Astrocyte (in vitro differentiated cells and primary cell): ENCODE results near the gene NUMB. TPM values are rescaled to one million over a fixed set of nuclear protein-coding genes. Genes with fewer than 3 reads are reported as not detected.

ENCODE experiments used
- DNase-seq: peaks from one replicate; pipeline ENCODE4 v3.0.0-alpha.2; 2010; ENCODE audit warnings: low read depth
- FAIRE-seq: peaks from 2 replicates; lab custom pipeline; 2011; peaks lifted over from hg19 to GRCh38; lab: Jason Lieb, UNC
- H2AFZ ChIP-seq: 2 replicates; pipeline ENCODE4 v1.6.0; 2012; ENCODE audit warnings: low read depth, low read length, inconsistent platforms
- H3K27ac ChIP-seq: 2 replicates; pipeline ENCODE4 v1.5.1; 2011; ENCODE audit warnings: low read depth, low read length, inconsistent platforms
- H3K27me3 ChIP-seq: 2 replicates; pipeline ENCODE4 v1.6.0; 2011; ENCODE audit warnings: low read length, inconsistent platforms; ENCODE audit not compliant: insufficient read depth
- H3K36me3 ChIP-seq: 2 replicates; pipeline ENCODE4 v1.5.1; 2011; ENCODE audit warnings: low read length, inconsistent platforms; ENCODE audit not compliant: insufficient read depth
- H3K4me1 ChIP-seq: 2 replicates; pipeline ENCODE4 v1.5.1; 2011; ENCODE audit warnings: low read length, inconsistent platforms; ENCODE audit not compliant: insufficient read depth
- H3K4me2 ChIP-seq: 2 replicates; pipeline ENCODE4 v1.6.0; 2012; ENCODE audit warnings: low read length, inconsistent platforms
- H3K4me3 ChIP-seq: 2 replicates; pipeline ENCODE4 v1.5.1; 2011; ENCODE audit warnings: low read depth, mild to moderate bottlenecking, low read length, inconsistent platforms; ENCODE audit not compliant: insufficient read depth
- H3K79me2 ChIP-seq: 2 replicates; pipeline ENCODE4 v1.6.0; 2012; ENCODE audit warnings: mild to moderate bottlenecking, low read length, inconsistent platforms; ENCODE audit not compliant: insufficient read depth
- H3K9ac ChIP-seq: 2 replicates; pipeline ENCODE4 v1.6.0; 2012; ENCODE audit warnings: mild to moderate bottlenecking, low read length, inconsistent platforms
- H3K9me3 ChIP-seq: 2 replicates; pipeline ENCODE4 v1.5.1; 2012; ENCODE audit warnings: low read depth, mild to moderate bottlenecking, low read length, inconsistent platforms; ENCODE audit not compliant: insufficient read depth
- H4K20me1 ChIP-seq: 2 replicates; pipeline ENCODE4 v1.6.0; 2012; ENCODE audit warnings: low read length, inconsistent platforms; ENCODE audit not compliant: insufficient read depth
- H3K27ac Mint-ChIP-seq: one replicate; pipeline ENCODE4 v1.8.0; 2021; ENCODE audit warnings: mild to moderate bottlenecking, mixed read lengths; ENCODE audit not compliant: unreplicated experiment
- H3K27me3 Mint-ChIP-seq: one replicate; pipeline ENCODE4 v1.8.0; 2021; ENCODE audit warnings: low read depth, mixed read lengths; ENCODE audit not compliant: unreplicated experiment
- H3K36me3 Mint-ChIP-seq: one replicate; pipeline ENCODE4 v1.8.0; 2021; ENCODE audit warnings: low read depth, mixed read lengths; ENCODE audit not compliant: unreplicated experiment
- H3K4me1 Mint-ChIP-seq: one replicate; pipeline ENCODE4 v1.8.0; 2021; ENCODE audit warnings: low read depth, mixed read lengths; ENCODE audit not compliant: unreplicated experiment
- H3K4me3 Mint-ChIP-seq: one replicate; pipeline ENCODE4 v1.8.0; 2021; ENCODE audit warnings: mild to moderate bottlenecking, moderate library complexity, mixed read lengths; ENCODE audit not compliant: unreplicated experiment
- H3K9me3 Mint-ChIP-seq: one replicate; pipeline ENCODE4 v1.8.0; 2021; ENCODE audit warnings: mild to moderate bottlenecking, mixed read lengths; ENCODE audit not compliant: unreplicated experiment
- CTCF ChIP-seq: IDR thresholded peaks from 2 replicates; pipeline ENCODE4 v1.5.1; 2011; ENCODE audit warnings: low read depth, mild to moderate bottlenecking, inconsistent platforms, low read length, moderate library complexity; ENCODE audit not compliant: insufficient read depth
- EZH2 ChIP-seq: IDR thresholded peaks from 2 replicates; pipeline ENCODE4 v1.6.1; 2012; ENCODE audit warnings: mild to moderate bottlenecking, low read length, inconsistent platforms; ENCODE audit not compliant: insufficient read depth
- total RNA-seq: library from RNA; stranded (reverse); gene quantifications from 2 replicates; pipeline ENCODE4 v1.2.1, GENCODE V29; 2021

The NUMB gene
- total RNA-seq, 1 donor from 2014 or later, result 93.9 TPM

GRCh38 chr14:73243748-73244147 lies 214.6 kb downstream of the NUMB start:
- peaks cover 27% of the 10 kb centered on the region for H3K27me3 ChIP-seq
- no peaks in the 10 kb centered on the region for H3K36me3 ChIP-seq
- peaks cover 21% of the 10 kb centered on the region for H3K4me1 ChIP-seq
- H4K20me1 ChIP-seq, result peaks cover 5% of the 10 kb centered on the region
- H3K27ac ChIP-seq, result no peak overlapping the region
- Mint-ChIP-seq H3K4me1 (peaks cover 28% of the 10 kb centered on the region), H3K27me3 (peaks cover 11% of the 10 kb centered on the region), H3K4me3 (no peak overlapping the region), H3K27ac (no peak overlapping the region), H3K9me3 (no peaks in the 10 kb centered on the region), H3K36me3 (peaks cover 8% of the 10 kb centered on the region)
- no peak for TF ChIP-seq CTCF
- TF ChIP-seq EZH2, result no peak
- H3K9ac ChIP-seq, result no peak overlapping the region
- H3K79me2 ChIP-seq, result no peaks in the 10 kb centered on the region
- no peak overlapping the region for H2AFZ ChIP-seq
- H3K4me2 ChIP-seq, result no peak overlapping the region
- FAIRE-seq, result no peak
- peaks cover 3% of the 10 kb centered on the region for H3K9me3 ChIP-seq
- DNase-seq, result no peak
- no peak overlapping the region for H3K4me3 ChIP-seq

GRCh38 chr14:73243341-73243740 lies 215.0 kb downstream of the NUMB start:
- FAIRE-seq (no peak), DNase-seq (no peak)
- Histone ChIP-seq H3K4me2 (no peak overlapping the region), H3K9me3 (peaks cover 3% of the 10 kb centered on the region), H3K27me3 (peaks cover 27% of the 10 kb centered on the region), H3K4me1 (peaks cover 21% of the 10 kb centered on the region), H3K9ac (no peak overlapping the region), H3K36me3 (no peaks in the 10 kb centered on the region), H2AFZ (no peak overlapping the region), H4K20me1 (peaks cover 6% of the 10 kb centered on the region), H3K79me2 (no peaks in the 10 kb centered on the region), H3K4me3 (no peak overlapping the region), H3K27ac (no peak overlapping the region)
- Mint-ChIP-seq H3K27me3 (peaks cover 11% of the 10 kb centered on the region), H3K4me3 (no peak overlapping the region), H3K4me1 (peaks cover 32% of the 10 kb centered on the region), H3K36me3 (peaks cover 8% of the 10 kb centered on the region), H3K27ac (no peak overlapping the region), H3K9me3 (no peaks in the 10 kb centered on the region)
- TF ChIP-seq EZH2 (no peak), CTCF (no peak)

GRCh38 chr14:73242357-73242901 lies 215.9 kb downstream of the NUMB start:
- Mint-ChIP-seq H3K36me3 (peaks cover 8% of the 10 kb centered on the region), H3K4me1 (peaks cover 32% of the 10 kb centered on the region), H3K27me3 (peaks cover 11% of the 10 kb centered on the region), H3K27ac (no peak overlapping the region), H3K9me3 (no peaks in the 10 kb centered on the region), H3K4me3 (no peak overlapping the region)
- peaks cover 26% of the 10 kb centered on the region for H3K4me1 ChIP-seq
- no peak overlapping the region for H3K4me3 ChIP-seq
- H3K9ac ChIP-seq, result no peak overlapping the region
- TF ChIP-seq CTCF (no peak), EZH2 (no peak)
- H3K27ac ChIP-seq, result no peak overlapping the region
- H3K36me3 ChIP-seq, result no peaks in the 10 kb centered on the region
- H3K4me2 ChIP-seq, result no peak overlapping the region
- no peak for FAIRE-seq
- no peak for DNase-seq
- peaks cover 27% of the 10 kb centered on the region for H3K27me3 ChIP-seq
- H2AFZ ChIP-seq, result no peak overlapping the region
- H3K9me3 ChIP-seq, result peaks cover 3% of the 10 kb centered on the region
- no peaks in the 10 kb centered on the region for H3K79me2 ChIP-seq
- peaks cover 6% of the 10 kb centered on the region for H4K20me1 ChIP-seq
